GM18858 (cell line): ENCODE results near the gene ZNF622.
"Not testable (repeated sequence)": the region's sequence is repeated elsewhere in the genome, so short reads cannot be mapped to it uniquely, and the experiment has no call there.

Source experiments
- ATAC-seq: cut with Tn5 transposase; IDR thresholded peaks from one replicate; pipeline ENCODE4 v1.9.1; 2021; ENCODE audit not compliant: unreplicated experiment

Gene ZNF622

GRCh38 chr5:16480821-16481538, 15.4 kb upstream of the ZNF622 start:
- ATAC-seq = no peak

GRCh38 chr5:16480144-16480543, 14.5 kb upstream of the ZNF622 start:
- no peak for ATAC-seq

GRCh38 chr5:16477541-16477940, 11.9 kb upstream of the ZNF622 start:
- no peak for ATAC-seq

- ATAC-seq = not testable (repeated sequence)
These were observed 10.8 kb upstream of the ZNF622 start for GRCh38 chr5:16476417-16476816.

- ATAC-seq = no peak
These were observed 5.8 kb upstream of the ZNF622 start for GRCh38 chr5:16471387-16471786.

GRCh38 chr5:16467363-16468219, 2.0 kb upstream of the ZNF622 start:
- peak; percentile 89 for ATAC-seq

- ATAC-seq = no peak
These were observed 696 bp downstream of the ZNF622 start for GRCh38 chr5:16464664-16465543.

- ATAC-seq = no peak
These were observed 1.4 kb downstream of the ZNF622 start for GRCh38 chr5:16464231-16464630.

GRCh38 chr5:16461782-16462181, 3.8 kb downstream of the ZNF622 start:
- no peak for ATAC-seq

GRCh38 chr5:16461026-16461425, 4.6 kb downstream of the ZNF622 start:
- no peak for ATAC-seq

GRCh38 chr5:16459451-16459850, 6.1 kb downstream of the ZNF622 start:
- no peak for ATAC-seq

GRCh38 chr5:16457853-16458252, 7.7 kb downstream of the ZNF622 start:
- ATAC-seq = no peak

GRCh38 chr5:16457451-16457850, 8.1 kb downstream of the ZNF622 start:
- ATAC-seq = no peak

GRCh38 chr5:16456103-16456832, 9.3 kb downstream of the ZNF622 start:
- ATAC-seq = peak; percentile 56

GRCh38 chr5:16455668-16456067, 9.9 kb downstream of the ZNF622 start:
- no peak for ATAC-seq

- no peak for ATAC-seq
These were observed 10.9 kb downstream of the ZNF622 start for GRCh38 chr5:16454686-16455085.

- no peak for ATAC-seq
These were observed 12.0 kb downstream of the ZNF622 start for GRCh38 chr5:16453609-16454008.

GRCh38 chr5:16450163-16450562, 15.4 kb downstream of the ZNF622 start:
- ATAC-seq = peak; percentile 42

GRCh38 chr5:16446993-16447392, 18.6 kb downstream of the ZNF622 start:
- ATAC-seq = no peak

GRCh38 chr5:16437977-16438376, 27.6 kb downstream of the ZNF622 start:
- ATAC-seq = no peak
